Hepatocyte (in vitro differentiated cells): ENCODE results near the gene SERPINB6. TPM values are rescaled to one million over a fixed set of nuclear protein-coding genes. Genes with fewer than 3 reads are reported as not detected.

Source experiments
- DNase-seq: peaks from one replicate; pipeline ENCODE4 v3.0.0-alpha.2; 2016; ENCODE audit warnings: low spot score
- H2AFZ ChIP-seq: fragments of 200-600 bp; sonication (generic); 2 replicates; pipeline ENCODE4 v1.6.0; 2016; ENCODE audit warnings: antibody characterized with exemption, mild to moderate bottlenecking
- H3K27ac ChIP-seq: fragments of 200-600 bp; sonication (generic); 2 replicates; pipeline ENCODE4 v1.5.1; 2016; ENCODE audit warnings: mild to moderate bottlenecking
- H3K27me3 ChIP-seq: fragments of 200-600 bp; sonication (generic); 2 replicates; pipeline ENCODE4 v1.6.1; 2016
- H3K36me3 ChIP-seq: fragments of 200-600 bp; sonication (generic); replicated peaks from 2 replicates; pipeline ENCODE4 v1.5.1; 2016; ENCODE audit warnings: low read depth; ENCODE audit not compliant: insufficient read depth
- H3K4me1 ChIP-seq: fragments of 200-600 bp; sonication (generic); 2 replicates; pipeline ENCODE4 v1.5.1; 2016; ENCODE audit warnings: mild to moderate bottlenecking, moderate library complexity; ENCODE audit not compliant: insufficient read depth
- H3K4me2 ChIP-seq: fragments of 200-600 bp; sonication (generic); 2 replicates; pipeline ENCODE4 v1.6.0; 2016
- H3K4me3 ChIP-seq: fragments of 200-600 bp; sonication (generic); 2 replicates; pipeline ENCODE4 v1.5.1; 2016; ENCODE audit warnings: mild to moderate bottlenecking
- H3K79me2 ChIP-seq: fragments of 200-600 bp; sonication (generic); 2 replicates; pipeline ENCODE4 v1.6.0; 2017; ENCODE audit warnings: mild to moderate bottlenecking
- H3K9me2 ChIP-seq: fragments of 200-600 bp; sonication (generic); replicated peaks from 2 replicates; pipeline ENCODE4 v1.6.0; 2017; ENCODE audit warnings: mild to moderate bottlenecking; ENCODE audit not compliant: insufficient read depth
- H3K9me3 ChIP-seq: fragments of 200-600 bp; sonication (generic); 2 replicates; pipeline ENCODE4 v1.5.1; 2016; ENCODE audit warnings: low read depth, mild to moderate bottlenecking
- H4K20me1 ChIP-seq: fragments of 200-600 bp; sonication (generic); 2 replicates; pipeline ENCODE4 v1.6.0; 2016; ENCODE audit warnings: mild to moderate bottlenecking; ENCODE audit not compliant: insufficient read depth, poor library complexity, severe bottlenecking
- EZH2 ChIP-seq: fragments of 200-600 bp; sonication (generic); IDR thresholded peaks from 2 replicates; pipeline ENCODE4 v1.6.1; 2016; ENCODE audit warnings: antibody characterized with exemption, mild to moderate bottlenecking, borderline replicate concordance
- EZH2phosphoT487 ChIP-seq: fragments of 200-600 bp; sonication (generic); IDR thresholded peaks from one replicate; pipeline ENCODE4 v1.6.1; 2018; ENCODE audit warnings: antibody characterized with exemption, mild to moderate bottlenecking, low read depth, moderate library complexity; ENCODE audit not compliant: unreplicated experiment, severe bottlenecking
- WGBS: methylation state at CpG from one replicate; pipeline ENCODE4 v1.1.6; 2016; ENCODE audit warnings: low lambda C conversion rate; ENCODE audit errors: missing lambda C conversion rate; 5-methylcytosine and 5-hydroxymethylcytosine counted together
- polyA plus RNA-seq: library from polyadenylated mRNA; unstranded; fragments of >200 nt; fragmentation: Nextera tagmentation; extraction: Ambion mirVana; gene quantifications from 2 replicates; pipeline ENCODE4 v1.2.1, GENCODE V29; 2016
- total RNA-seq: library from RNA; depleted of rRNA; stranded (reverse); fragments of >200 nt; gene quantifications from 2 replicates; pipeline ENCODE4 v1.2.3, GENCODE V29; 2014
- TF ChIP-seq, protein P1 (sequence below): fragments of 200-600 bp; sonication (generic); IDR thresholded peaks from 2 replicates; pipeline ENCODE4 v1.5.1; 2016; ENCODE audit warnings: antibody characterized with exemption, mild to moderate bottlenecking; ENCODE audit not compliant: poor library complexity

SERPINB6 gene
- total RNA-seq (77.7 and 87.9 TPM in 2 replicates), polyA plus RNA-seq (109 and 117 TPM in 2 replicates)

DNA sequence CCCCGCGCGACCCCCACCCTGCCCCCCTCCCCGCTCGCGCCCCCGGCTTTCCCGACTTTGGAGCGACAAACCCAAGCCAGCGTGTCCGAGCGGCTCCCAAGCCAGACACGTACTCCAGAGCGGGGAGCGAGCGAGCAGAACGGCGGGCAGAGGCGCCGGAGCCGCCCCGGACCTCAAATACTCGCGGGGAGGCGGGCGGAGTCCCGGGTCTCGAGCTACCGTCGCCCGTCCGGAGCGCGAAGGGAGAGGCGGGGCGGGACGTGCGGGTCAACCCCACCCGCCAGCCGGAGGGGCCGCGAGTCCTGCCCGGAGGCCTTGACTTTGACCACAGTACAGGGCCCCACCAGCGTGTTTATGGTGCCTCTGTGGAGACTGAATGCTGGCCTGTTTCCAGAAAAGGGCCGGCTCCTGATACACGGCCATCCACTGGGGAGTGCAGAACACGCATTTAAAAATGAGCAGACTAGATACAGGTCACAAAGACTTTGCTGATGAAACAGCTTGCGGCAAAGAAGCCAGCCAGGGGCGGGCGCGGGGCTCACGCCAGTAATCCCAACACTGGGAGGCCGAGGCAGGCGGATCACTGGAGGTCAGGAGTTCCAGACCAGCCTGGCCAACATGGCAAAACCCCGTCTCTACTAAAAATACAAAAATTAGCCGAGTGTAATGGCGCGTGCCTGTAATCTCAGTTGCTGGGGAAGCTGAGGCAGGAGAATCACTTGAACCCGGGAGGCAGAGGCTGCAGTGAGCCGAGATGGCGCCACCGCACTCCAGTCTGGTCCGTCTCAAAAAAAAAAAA is at the start of gene SERPINB6:
Gene SERPINB6, minus strand, starts transcription at position 148 of the 799 bp plus-strand sequence. CDS start 12,235 bp downstream, outside the sequence.
- TF ChIP-seq, protein P1, sequence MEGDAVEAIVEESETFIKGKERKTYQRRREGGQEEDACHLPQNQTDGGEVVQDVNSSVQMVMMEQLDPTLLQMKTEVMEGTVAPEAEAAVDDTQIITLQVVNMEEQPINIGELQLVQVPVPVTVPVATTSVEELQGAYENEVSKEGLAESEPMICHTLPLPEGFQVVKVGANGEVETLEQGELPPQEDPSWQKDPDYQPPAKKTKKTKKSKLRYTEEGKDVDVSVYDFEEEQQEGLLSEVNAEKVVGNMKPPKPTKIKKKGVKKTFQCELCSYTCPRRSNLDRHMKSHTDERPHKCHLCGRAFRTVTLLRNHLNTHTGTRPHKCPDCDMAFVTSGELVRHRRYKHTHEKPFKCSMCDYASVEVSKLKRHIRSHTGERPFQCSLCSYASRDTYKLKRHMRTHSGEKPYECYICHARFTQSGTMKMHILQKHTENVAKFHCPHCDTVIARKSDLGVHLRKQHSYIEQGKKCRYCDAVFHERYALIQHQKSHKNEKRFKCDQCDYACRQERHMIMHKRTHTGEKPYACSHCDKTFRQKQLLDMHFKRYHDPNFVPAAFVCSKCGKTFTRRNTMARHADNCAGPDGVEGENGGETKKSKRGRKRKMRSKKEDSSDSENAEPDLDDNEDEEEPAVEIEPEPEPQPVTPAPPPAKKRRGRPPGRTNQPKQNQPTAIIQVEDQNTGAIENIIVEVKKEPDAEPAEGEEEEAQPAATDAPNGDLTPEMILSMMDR: no peak
- TF ChIP-seq EZH2phosphoT487: no peak
- no peak for TF ChIP-seq EZH2
- Histone ChIP-seq H4K20me1 (no peaks in the 10 kb centered on the region), H3K9me3 (no peaks in the 10 kb centered on the region), H3K9me2 (no peaks in the 10 kb centered on the region), H3K4me3 (peak within 1 kb of the TSS; percentile 72), H3K27ac (peak within 1 kb of the TSS; percentile 97), H3K4me1 (peaks cover 22% of the 10 kb centered on the region), H2AFZ (peak within 1 kb of the TSS; percentile 79), H3K36me3 (no peaks in the 10 kb centered on the region), H3K27me3 (no peaks in the 10 kb centered on the region), H3K4me2 (peak within 1 kb of the TSS; percentile 87), H3K79me2 (peaks cover 26% of the 10 kb centered on the region)
- peak; percentile 79 for DNase-seq
- WGBS: 9% methylated on average over 50 of the region's 63 CpGs

DNA sequence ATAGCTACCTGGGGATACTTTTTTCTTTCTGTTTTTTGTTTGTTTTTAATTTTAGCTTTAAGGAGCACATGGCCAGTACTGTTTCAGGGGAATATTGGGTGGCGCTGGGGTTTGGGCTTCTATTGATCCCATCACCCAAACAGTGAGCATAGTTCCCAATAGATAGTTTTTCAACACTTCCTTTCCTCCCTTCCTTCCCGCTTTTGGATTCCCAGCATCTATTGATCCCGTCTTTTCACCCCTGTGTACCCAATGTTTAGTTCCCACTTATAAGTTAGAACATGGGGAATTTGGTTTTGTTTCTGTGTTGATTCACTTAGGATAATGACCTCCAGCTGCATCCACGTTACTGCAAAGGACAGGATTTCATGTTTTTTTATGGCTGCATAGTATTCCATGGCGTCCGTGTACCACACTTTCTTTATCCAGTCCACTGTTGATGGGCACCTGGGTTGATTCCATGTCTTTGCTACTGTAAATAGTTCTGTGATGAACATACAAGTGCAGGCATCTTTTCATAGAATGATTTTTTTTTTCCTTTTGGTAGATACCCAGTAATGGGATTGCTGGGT is 48.5 kb upstream of the SERPINB6 start:
- H3K27me3 ChIP-seq: no peaks in the 10 kb centered on the region
- H4K20me1 ChIP-seq: no peaks in the 10 kb centered on the region
- no peak overlapping the region for H3K4me3 ChIP-seq
- no peak overlapping the region for H3K27ac ChIP-seq
- H3K4me1 ChIP-seq: peaks cover 10% of the 10 kb centered on the region
- no peaks in the 10 kb centered on the region for H3K9me3 ChIP-seq
- DNase-seq: no peak
- WGBS: 99% methylated on average over 6 of the region's 6 CpGs
- no peak for TF ChIP-seq EZH2
- H3K9me2 ChIP-seq: no peaks in the 10 kb centered on the region
- H3K79me2 ChIP-seq: no peaks in the 10 kb centered on the region
- no peaks in the 10 kb centered on the region for H3K36me3 ChIP-seq
- H3K4me2 ChIP-seq: no peak overlapping the region
- H2AFZ ChIP-seq: no peak overlapping the region

DNA sequence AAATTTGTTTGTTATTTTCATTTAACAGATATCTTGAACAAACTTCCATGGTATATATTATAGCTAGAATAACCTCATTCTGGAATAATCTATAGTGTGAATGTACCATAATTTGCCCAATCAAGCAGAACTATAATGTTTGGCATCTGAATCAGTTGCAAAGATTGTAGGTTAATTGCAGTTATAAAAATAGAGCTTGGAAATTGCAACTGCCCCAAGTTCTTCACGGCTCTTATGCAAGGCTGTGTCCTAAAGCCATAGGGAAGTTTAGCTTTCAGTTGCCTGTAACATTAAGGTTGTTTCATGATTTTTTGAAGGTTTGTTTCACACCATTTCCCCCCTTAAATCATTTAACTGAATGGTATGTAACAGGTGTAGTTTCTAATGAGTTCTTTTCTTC is 47.7 kb upstream of the SERPINB6 start:
- WGBS: 92% methylated on average over 1 of the region's 1 CpG
- H3K27ac ChIP-seq: no peak overlapping the region
- H3K36me3 ChIP-seq: no peaks in the 10 kb centered on the region

More for the DNA sequence above, 47.7 kb upstream of the SERPINB6 start:
- H3K9me2 ChIP-seq: no peaks in the 10 kb centered on the region
- peaks cover 7% of the 10 kb centered on the region for H3K4me1 ChIP-seq
- H3K9me3 ChIP-seq: no peaks in the 10 kb centered on the region
- no peak overlapping the region for H2AFZ ChIP-seq
- no peak overlapping the region for H3K4me2 ChIP-seq
- no peaks in the 10 kb centered on the region for H3K79me2 ChIP-seq
- H3K27me3 ChIP-seq: no peaks in the 10 kb centered on the region
- no peak for DNase-seq
- TF ChIP-seq EZH2phosphoT487: no peak
- TF ChIP-seq EZH2: no peak
- TF ChIP-seq, protein P1: no peak
- H4K20me1 ChIP-seq: no peaks in the 10 kb centered on the region
- no peak overlapping the region for H3K4me3 ChIP-seq
